ENCODE measurements around the gene SLC25A47. TPM values are rescaled to one million over a fixed set of nuclear protein-coding genes. Genes with fewer than 3 reads are reported as not detected.
A peak's percentile ranks its signal among the peaks of the same experiment; 100 is the strongest.
"Not testable (repeated sequence)": the region's sequence is repeated elsewhere in the genome, so short reads cannot be mapped to it uniquely, and the experiment has no call there.

The SLC25A47 gene
- total RNA-seq, 1 donor from 2014 or later: not detected

GRCh38 chr14:100289916-100290606 lies 33.1 kb upstream of the SLC25A47 start:
- no peak for DNase-seq (ENCODE audit: low read depth in 2 of 2)

- DNase-seq (ENCODE audit: low read depth in 2 of 2): no peak
Measured at GRCh38 chr14:100290607-100291304, 32.4 kb upstream of the SLC25A47 start.

DNA sequence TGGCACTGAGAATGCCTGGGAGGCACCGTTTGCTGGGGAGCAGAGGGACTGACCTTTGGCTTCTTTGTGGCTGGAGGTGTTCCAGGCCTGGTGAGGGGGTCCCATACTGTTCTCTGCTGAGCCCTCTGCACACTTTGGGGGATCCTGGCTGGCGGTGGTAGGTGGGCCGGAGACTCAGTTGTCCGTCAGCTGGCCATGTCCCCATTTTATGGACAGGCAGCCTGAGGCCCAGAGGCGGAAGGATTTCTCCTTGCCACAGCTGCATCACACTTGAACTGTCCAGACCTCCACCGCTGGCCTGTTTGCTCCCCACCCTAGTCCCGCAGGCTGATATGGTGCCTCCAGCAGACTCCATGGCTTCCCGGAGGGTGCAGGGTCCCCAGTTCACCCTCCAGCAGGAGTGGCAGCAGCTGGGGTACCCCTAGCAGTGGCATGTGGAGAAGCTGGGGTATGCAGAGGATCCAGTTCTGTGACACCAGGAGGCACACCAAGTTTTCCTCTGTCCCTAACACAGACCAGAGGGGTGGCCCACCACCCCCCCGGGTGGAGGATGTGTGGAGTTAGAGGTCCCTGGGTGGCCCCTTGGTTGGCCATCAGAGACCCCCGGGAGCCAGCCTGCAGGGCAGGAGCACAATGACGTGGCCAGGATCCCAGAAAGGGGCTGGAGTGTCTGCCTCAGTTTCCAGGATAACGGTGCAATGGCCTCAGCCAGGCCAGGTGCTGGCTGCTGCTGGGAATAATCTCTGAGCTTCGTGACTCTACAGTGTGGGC lies 31.6 kb upstream of the SLC25A47 start:
- no peak for DNase-seq (ENCODE audit: low read depth in 2 of 2)

- no peak for DNase-seq (ENCODE audit: low read depth in 2 of 2)
Measured at GRCh38 chr14:100292301-100292775, 30.8 kb upstream of the SLC25A47 start.

GRCh38 chr14:100292776-100293461 lies 30.2 kb upstream of the SLC25A47 start:
- DNase-seq (ENCODE audit: low read depth in 2 of 2): no peak

- no peak for DNase-seq (ENCODE audit: low read depth in 2 of 2)
Measured at GRCh38 chr14:100293497-100294212, 29.5 kb upstream of the SLC25A47 start.

DNA sequence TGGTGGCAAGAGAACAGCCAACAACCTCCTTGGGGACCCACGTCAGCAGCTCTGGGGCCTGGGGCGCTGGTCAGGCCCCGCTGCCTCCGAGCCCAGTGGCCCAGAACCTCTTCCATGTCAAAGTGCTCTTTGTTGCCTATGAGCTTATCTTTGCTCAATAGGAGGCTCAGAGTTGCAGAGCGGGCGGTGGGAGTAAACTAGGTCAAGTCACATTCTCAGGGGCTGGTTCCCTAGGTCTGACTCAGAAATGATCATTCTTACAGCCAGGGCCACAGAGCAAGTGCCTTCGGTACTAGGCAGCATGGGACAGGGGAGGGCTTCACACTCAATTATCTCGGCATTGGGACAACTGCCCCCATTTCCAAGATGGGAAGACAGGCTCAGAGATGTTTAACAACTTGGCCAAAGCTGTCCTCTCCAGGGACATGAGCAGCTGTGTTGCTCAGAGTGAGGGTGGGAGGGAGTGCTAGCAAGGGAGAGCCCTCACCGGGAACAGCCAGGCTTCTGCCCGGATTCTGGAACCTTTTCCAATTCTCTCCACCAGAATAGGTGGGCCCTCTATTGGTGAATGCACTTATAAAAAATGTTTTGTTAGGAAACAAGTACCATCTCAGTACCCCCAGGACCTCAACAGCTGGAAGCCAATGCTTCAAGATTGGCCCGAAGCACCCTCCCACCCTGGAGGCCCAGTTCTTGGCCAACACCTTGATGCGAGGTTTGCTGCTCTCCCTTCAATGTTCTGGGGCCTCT lies 28.8 kb upstream of the SLC25A47 start:
- DNase-seq (ENCODE audit: low read depth in 2 of 2): no peak

DNA sequence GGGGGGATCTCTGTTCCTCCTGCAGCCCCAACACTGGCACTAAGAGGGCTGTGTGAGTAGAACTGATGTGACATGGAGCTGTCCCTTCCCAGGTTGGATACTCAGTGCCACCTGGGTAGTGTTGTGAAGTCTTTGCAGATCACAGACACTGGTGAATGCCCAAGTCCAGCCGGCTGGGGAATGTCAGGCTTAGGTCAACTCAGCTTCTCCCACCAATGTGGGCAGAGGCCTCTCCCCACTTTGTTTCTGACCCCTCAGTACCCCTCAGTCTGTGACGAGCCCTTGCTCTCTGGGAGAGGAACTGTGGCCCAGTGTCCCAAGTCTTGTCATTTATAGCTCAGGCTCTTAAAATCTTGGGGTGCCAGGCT lies 28.2 kb upstream of the SLC25A47 start:
- DNase-seq (ENCODE audit: low read depth in 2 of 2): no peak

DNA sequence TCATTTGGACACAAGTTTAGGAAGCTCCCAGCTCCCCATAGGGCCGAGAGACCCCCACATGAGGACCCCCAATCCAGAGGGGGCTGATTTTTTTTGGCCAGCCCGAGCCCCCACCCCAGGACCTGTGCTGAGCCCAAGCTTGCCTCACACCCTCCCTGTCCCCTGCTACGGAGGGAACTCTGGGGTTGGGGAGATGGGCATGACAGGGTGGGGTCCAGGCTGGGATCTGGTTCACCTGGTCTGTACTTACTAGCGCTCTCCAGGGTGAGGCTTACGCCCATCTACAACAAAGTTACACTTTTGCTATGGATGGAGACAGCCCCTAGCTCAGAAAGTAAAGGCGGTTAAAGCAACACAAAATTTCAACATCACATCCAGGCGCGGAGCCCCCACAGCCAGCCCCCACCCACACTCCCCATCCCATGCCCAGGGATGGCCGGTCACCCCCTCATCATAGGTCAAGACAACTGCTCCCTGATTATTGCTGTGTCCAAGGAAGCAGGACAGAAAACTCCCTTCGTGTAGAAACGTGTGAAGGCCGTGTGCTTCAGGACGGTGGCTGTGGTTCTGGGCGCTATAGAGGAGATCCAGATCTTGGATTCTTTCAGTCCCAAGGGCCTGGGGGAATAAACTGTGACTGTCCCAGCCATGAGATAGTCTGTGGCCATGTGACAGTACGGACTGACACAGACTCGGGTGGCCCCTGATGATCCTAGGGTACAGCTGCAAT lies 27.6 kb upstream of the SLC25A47 start:
- DNase-seq (ENCODE audit: low read depth in 2 of 2): no peak

- no peak for DNase-seq (ENCODE audit: low read depth in 2 of 2)
Measured at GRCh38 chr14:100296106-100296651, 27.0 kb upstream of the SLC25A47 start.

- DNase-seq (ENCODE audit: low read depth in 2 of 2): not testable (repeated sequence)
Measured at GRCh38 chr14:100296729-100297128, 26.4 kb upstream of the SLC25A47 start.

GRCh38 chr14:100297320-100298300 lies 25.5 kb upstream of the SLC25A47 start:
- peak; percentile 50 to 70 for DNase-seq (ENCODE audit: low read depth in 2 of 2)

DNA sequence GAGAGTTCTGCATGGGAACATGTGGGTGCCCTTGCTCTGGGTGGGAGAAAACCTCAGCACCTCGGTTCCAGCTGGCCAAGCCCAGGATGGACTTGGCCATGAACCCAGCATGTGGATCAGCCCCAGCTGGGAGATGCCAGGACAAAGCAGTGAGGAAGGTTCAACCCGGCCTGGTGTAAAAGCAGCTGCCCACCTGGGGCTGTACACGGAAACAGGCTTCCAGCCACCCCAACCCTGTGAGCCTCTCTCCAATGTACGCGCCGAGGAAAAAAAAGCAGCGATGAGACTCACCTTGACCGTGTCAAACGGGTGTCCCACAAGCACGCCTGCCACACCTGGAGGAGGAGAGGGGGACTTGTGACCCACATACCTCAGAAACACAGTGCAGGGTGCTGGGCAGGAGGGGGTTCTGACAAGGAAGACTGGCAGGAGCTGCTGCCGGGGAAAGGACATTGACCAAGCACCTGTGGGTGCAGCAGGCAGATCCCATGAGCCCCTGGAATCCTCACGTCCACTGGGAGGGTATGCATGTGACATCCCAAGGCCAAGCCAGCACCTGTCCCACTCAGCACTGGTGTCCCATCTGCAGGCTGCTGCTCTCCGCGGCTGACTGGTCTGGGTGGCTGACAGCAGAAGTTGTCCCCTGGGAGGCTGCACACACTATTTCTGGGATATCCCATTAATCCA lies 24.4 kb upstream of the SLC25A47 start:
- no peak for DNase-seq (ENCODE audit: low read depth in 2 of 2)

DNA sequence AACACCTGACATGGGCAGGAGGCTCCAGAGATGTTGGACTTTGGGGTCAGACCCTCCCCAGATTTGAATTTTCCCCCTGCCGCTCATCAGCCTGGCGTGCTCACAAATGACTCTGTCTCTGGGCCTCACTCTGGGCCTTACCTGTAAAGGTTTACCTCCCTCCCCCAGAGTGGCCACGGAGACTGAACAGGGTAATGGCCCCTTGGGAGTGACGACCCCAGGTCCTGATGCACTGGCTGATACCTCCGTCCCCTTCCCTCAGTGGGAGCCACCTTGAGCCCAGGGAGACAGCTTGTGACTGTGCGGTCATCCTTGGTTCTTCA lies 23.9 kb upstream of the SLC25A47 start:
- no peak for DNase-seq (ENCODE audit: low read depth in 2 of 2)

DNA sequence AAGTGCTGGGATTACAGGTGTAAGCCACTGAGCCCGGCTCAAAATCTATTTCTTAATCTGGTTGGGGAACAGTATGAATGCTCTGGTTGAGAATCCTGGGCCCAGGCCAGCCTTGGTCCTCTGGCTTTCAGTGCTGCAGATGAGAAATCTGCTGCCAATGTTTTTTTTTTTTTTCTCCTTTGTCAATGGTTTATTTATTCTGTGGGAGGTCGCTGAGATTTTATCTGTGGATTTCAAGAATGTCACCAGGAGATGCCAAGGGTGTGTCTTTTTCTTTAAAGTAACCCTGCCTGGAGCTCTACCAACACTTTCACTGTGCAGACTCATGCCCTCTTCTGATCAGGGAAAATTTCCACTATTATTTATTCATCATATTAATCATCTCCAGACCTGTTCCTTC lies 20.5 kb upstream of the SLC25A47 start:
- no peak for DNase-seq (ENCODE audit: low read depth in 2 of 2)

GRCh38 chr14:100303179-100303578 lies 20.0 kb upstream of the SLC25A47 start:
- peak in 1 of 2 donors; percentile 35 for DNase-seq (ENCODE audit: low read depth in 2 of 2)

DNA sequence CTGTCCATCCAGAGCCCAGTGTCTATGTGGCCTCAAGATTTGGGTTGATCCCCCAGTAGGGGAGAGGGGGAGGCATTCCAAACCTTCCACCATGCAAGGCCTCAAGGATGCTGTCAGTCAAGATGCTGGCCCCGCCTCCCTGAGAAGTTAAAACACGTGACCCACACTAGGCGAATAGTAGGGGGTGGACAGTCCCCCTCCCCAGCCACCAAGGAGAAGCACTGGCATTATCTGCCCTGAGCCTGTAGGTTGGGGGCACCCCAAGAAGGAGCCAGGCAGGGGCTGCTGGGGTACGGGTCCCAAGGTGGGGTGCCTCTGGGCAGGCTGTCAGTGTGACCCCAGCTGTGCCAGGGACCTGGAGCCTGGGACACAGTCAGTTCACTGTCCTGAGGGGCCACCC lies 19.2 kb upstream of the SLC25A47 start:
- no peak for DNase-seq (ENCODE audit: low read depth in 2 of 2)
